DND-41 (cell line): Measurements from ENCODE around the gene SLC38A8.

Experiments
- CTCF ChIP-seq: IDR thresholded peaks from 2 replicates; pipeline ENCODE4 v1.5.1; 2012; ENCODE audit warnings: borderline replicate concordance, low read length, moderate library complexity, mild to moderate bottlenecking; ENCODE audit not compliant: poor library complexity, severe bottlenecking; ENCODE audit errors: extremely low read depth
- EZH2 ChIP-seq: IDR thresholded peaks from 3 replicates; pipeline ENCODE4 v1.6.1; 2012; ENCODE audit warnings: borderline replicate concordance, low read depth, mild to moderate bottlenecking, moderate library complexity, low read length, inconsistent platforms; ENCODE audit not compliant: severe bottlenecking

- TF ChIP-seq CTCF (no peak), EZH2 (no peak)
Measured at GRCh38 chr16:84021488-84021887, 21.1 kb downstream of the SLC38A8 start.
